Subcutaneous adipose tissue (tissue), 4 donors: Measurements from ENCODE around the gene EGLN1. TPM values are rescaled to one million over a fixed set of nuclear protein-coding genes. Genes with fewer than 3 reads are reported as not detected.

ENCODE experiments used
- total RNA-seq, 4 donors: library from RNA; depleted of rRNA; stranded (reverse); fragments of >200 nt; gene quantifications; one replicate each; pipeline ENCODE4 v1.1.0, GENCODE V29; 2016
- TF ChIP-seq, protein P1 (sequence below): fragments of 450-650 bp; IDR thresholded peaks from one replicate; pipeline ENCODE4 v1.5.1; 2016; ENCODE audit warnings: low read depth, mild to moderate bottlenecking, control low read depth, antibody characterized with exemption, moderate library complexity

The EGLN1 gene
- total RNA-seq, 4 donors from 2014 or later, result 30.9 to 50.2 (median 46.5) TPM

DNA sequence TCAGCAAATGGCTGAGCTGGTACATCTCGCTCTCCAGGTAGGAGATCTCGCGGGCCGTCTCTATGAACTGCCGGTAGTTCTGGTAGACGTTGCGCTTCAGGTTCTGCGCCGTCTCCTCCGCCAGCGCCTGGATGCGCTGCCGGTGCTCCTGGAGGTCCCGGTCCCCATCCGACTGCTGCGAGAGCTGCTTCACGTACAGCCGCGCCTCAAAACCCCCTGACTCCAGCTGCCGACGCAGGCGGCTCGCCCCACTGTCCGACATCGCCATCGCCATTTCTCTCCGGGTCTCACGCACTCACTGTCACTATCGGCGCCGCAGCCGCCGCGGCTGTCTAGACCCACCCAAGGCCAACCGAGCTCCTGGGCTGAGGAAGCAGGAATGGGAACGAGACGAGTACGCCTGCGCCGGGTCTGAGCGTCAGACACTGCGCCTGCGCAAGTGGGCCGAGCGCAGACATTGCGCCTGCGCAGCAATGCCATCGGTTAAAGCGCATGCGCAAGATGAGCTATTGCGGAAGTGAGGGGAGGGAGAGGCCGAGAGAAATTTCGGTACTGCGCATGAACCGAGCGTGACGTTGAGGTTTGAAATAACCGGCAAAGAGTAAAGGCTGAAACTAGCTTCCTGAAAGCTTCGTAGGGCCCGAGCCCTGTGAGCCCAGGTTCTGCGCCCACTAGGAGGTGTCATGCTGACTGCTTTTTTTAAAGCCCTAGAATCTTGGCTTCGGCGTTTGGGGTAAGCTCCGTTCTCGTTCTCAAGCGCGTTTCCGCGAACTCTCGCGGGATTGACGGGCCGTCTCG, 84.4 kb downstream of the EGLN1 start, which contains the start of gene EXOC8:
Gene EXOC8 (minus strand): TSS at position 381 of the 798 bp plus-strand sequence. CDS start 107 bp downstream, at position 274.
- TF ChIP-seq, protein P1, sequence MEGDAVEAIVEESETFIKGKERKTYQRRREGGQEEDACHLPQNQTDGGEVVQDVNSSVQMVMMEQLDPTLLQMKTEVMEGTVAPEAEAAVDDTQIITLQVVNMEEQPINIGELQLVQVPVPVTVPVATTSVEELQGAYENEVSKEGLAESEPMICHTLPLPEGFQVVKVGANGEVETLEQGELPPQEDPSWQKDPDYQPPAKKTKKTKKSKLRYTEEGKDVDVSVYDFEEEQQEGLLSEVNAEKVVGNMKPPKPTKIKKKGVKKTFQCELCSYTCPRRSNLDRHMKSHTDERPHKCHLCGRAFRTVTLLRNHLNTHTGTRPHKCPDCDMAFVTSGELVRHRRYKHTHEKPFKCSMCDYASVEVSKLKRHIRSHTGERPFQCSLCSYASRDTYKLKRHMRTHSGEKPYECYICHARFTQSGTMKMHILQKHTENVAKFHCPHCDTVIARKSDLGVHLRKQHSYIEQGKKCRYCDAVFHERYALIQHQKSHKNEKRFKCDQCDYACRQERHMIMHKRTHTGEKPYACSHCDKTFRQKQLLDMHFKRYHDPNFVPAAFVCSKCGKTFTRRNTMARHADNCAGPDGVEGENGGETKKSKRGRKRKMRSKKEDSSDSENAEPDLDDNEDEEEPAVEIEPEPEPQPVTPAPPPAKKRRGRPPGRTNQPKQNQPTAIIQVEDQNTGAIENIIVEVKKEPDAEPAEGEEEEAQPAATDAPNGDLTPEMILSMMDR, result no peak

DNA sequence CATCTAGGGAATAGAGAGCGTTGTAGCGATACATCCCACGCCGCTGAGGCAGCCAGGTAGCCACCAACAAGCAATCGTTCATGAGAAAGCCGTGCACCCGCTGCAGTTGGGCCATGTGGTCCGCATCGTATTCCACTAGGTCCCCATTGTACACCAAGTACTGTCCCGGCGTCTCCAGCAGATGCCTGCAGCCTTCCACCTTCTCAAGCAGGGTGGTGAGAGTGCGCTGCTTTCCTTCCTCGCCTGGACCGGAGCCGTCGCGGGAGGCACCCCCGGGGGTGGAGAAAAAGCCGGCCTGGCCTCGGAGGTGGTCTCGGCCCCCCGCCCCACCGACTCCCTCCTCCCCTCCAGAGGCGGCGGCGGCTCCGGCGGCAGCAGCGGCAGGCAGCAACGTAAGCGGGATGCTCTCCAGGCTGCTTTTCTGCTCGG, 85.0 kb downstream of the EGLN1 start:
- TF ChIP-seq, protein P1, result no peak

DNA sequence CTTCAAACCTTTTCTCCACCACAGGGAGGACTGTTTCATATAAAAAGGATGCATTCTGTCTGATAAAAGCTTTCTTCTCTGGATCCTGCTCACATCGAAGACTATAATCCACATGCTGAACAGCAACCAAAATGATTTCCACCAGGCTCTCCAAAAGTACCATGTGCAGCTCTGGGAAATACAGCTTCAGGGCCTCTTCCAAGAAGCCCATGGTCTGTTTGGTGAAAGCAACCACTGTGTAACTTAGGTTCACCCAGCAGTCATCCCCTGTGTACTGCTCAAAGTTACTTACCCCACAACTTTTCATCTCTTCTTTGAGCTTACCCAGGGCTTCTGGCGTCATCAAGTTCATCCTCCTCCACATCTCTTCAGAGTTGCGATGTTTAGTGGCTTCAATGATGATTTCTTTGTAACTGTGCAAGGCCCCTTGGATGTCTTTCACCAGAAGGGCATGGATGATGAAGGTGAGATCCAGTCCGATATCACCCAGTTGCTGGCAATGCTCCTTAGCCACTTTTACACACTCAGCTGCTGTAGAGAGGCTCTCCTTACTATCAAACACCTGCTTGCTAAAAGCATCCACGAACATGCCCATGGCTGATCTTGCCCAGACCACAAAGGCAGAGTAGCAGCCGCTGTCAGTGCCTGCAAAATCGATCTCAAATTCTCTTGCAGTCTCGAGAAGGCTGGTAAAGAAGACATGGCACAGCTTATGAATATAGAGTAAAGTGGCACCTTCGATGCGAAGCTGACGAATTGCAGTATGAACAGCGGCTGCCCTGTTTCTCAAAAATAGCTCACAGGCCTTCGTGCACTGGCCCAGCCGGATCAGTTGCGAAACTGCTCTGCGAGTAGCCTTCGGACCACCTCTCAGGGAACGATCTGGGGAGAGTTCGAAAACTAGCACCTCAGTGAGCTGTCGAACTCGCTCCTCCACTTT, 86.2 kb downstream of the EGLN1 start:
- TF ChIP-seq, protein P1, result no peak

DNA sequence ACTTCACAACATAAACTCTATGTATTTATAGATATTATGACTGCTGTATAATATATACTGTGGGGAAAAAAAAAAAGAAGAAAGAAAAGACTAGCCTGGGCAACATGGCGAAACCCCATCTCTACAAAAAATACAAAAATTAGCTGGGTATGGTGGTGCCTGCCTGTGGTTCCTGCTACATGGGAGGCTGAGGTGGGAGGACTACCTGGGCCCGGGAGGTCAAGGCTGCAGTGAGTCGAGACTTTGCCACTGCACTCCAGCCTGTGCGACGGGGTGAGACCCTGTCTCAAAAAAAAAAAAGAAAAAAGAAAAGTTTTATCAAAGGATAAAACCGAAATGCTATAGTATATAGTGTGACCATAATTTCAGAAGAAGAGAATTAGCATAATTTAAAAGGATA, 87.1 kb downstream of the EGLN1 start:
- TF ChIP-seq, protein P1, result no peak

DNA sequence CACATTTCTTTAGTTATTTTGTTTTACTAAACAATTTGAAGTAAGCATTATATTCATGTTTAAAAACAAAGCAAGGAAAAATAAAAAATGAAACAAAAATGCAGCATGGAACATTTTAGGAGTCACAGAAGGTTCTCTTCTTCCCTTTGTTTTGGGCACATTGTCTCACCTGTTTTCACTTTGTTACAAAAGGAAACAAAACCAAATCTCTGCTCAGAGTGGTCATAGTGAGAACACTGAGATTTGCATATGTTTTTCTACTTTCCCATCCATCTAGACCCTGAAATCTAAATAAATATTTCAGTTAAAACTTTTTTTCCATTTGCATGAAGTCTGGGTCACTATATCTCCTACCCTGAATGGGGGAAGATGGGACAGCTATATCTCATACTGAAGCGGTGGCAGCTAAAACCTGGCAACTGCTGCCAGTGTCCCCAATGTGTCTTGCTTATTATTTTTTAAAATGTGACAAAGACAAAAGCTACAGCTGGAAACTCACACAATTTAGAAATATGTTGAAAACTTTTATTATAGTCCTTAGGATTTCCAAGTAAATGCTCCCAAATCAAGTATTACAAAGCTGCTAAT, 87.9 kb downstream of the EGLN1 start:
- TF ChIP-seq, protein P1, result no peak

DNA sequence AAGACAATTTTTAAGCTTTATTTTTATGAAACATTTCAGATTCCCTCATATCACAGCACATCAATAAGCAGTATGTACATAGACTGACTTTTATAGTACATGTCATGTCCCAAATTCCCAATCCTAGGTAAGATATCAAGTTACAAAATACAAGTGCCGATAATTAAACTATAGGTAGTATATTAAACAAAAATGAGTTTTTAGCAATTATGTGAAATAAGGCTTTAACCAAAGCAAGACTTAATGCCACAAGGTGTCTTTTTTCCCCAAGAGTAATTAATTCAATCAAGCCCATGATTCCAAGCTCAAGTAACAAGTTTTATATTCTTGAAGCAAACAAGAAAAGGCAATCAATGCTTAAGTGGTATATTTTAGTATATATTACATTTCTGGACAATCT, 89.3 kb downstream of the EGLN1 start:
- TF ChIP-seq, protein P1, result no peak
